Pericardium fibroblast (primary cell): Measurements from ENCODE around the gene CNTNAP1. TPM values are rescaled to one million over a fixed set of nuclear protein-coding genes. Genes with fewer than 3 reads are reported as not detected.

Experiments used
- total RNA-seq: library from RNA; depleted of rRNA; stranded (reverse); fragments of >200 nt; gene quantifications from 2 replicates; pipeline ENCODE4 v1.2.3, GENCODE V29; 2015

CNTNAP1 gene
- 32.9 and 37.9 TPM in 2 replicates for total RNA-seq

GRCh38 chr17:42681976-42682721 is at the start of gene CNTNAP1:
TSS of gene CNTNAP1 (plus strand) at chr17:42682531. CDS start at chr17:42682830, 299 bp downstream.

DNA sequence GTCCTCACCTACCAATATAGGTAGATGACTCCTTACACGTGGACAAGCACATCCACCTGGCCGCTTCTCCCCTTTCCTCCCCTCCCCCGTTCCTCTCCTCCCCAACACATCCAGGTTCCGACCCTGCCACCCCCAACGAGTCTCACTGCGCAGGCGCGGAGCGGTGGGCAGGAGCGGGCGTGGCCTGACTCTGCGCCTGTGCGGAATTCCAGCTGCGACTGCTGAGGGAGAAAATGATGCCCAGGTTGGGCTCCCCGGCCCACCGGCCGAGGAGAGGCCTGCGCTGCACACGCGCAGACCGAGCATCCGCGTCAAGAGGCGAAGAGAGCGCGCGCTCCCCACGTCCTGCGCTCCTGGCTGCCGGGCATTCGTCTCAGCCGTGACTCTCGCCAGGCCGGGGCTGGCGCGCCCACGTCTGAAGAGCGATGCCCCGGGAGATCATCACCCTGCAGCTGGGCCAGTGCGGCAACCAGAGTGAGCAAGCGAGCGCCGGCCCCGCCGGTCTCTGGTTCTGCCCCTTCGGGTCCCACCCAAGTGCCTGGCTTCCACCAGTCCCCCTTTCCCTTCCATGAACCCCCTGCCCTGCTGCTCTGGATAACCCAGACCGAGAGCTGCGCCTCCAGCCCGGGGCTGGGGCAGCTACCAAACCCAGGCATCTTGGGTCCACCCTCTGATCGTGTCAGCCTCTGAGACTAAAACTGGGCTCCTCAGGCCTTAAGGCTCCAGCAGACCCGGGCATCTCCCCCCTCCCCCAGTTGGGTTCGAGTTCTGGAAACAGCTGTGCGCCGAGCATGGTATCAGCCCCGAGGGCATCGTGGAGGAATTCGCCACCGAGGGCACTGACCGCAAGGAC is 23.0 kb upstream of the CNTNAP1 start, which contains the start of gene TUBG2:
TUBG2 (plus strand) TSS at position 206 of the 853 bp plus-strand sequence; CDS start at position 426, 220 bp downstream.

DNA sequence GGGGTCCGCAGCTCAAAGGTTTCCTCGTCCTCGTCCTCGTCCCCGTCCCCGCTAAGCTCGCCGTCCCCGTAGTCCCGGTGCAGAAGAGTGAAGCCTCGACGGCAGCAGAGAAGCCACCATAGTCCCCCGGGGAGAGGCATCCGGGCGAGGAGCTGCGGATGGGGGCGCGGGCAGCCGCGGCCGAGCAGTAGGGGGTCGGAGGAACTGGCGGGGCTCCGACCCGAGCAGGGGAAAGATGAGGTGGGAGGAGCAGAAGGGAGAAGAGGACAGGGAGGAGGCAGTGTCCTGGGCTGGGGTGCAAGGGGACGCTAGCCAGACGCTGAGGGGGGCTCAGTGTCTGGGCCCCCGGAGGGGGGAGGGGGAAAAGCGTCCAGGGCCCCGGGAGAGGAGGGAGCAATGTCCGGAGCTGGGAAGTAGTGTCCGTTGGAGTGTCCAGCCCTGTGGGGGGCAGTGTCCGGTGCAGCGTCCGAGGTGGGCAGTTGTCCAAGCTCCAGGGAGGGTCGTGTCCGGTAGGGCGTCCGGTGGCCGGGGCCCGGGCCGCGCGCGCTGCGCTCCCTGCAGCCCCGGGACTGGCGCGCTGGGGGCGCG is 5.8 kb upstream of the CNTNAP1 start, which contains the start of gene PLEKHH3:
PLEKHH3 (minus strand) TSS at position 571 of the 588 bp plus-strand sequence; CDS start at position 140, 431 bp downstream.

GRCh38 chr17:42744806-42745617 is 62.7 kb downstream of the CNTNAP1 start, which contains the start of gene EZH1:
TSS of gene EZH1 (minus strand) at chr17:42745040. CDS start at chr17:42728941, 16,099 bp downstream.

Other genes with a start within 250 kb of the CNTNAP1 start
- 19.4 and 23.2 TPM in 2 replicates for gene ATP6V0A1, start 223.7 kb upstream of the CNTNAP1 start, total RNA-seq
- 60.7 and 96.4 TPM in 2 replicates for gene NAGLU, start 146.3 kb upstream of the CNTNAP1 start, total RNA-seq
- gene HSD17B1, start 129.6 kb upstream of the CNTNAP1 start, total RNA-seq, result 4.0 and 4.9 TPM in 2 replicates
- 28.9 and 30.2 TPM in 2 replicates for gene COASY, start 120.4 kb upstream of the CNTNAP1 start, total RNA-seq
- gene MLX, start 115.4 kb upstream of the CNTNAP1 start, total RNA-seq, result 32.6 and 34.0 TPM in 2 replicates
- gene PSMC3IP, start 104.8 kb upstream of the CNTNAP1 start, total RNA-seq, result 1.9 and 2.5 TPM in 2 replicates
- gene RETREG3, start 73.2 kb upstream of the CNTNAP1 start, total RNA-seq, result 38.4 and 42.7 TPM in 2 replicates
- gene TUBG1, start 72.8 kb upstream of the CNTNAP1 start, total RNA-seq, result 21.0 and 35.8 TPM in 2 replicates
- 17.1 and 17.2 TPM in 2 replicates for gene TUBG2, start 23.2 kb upstream of the CNTNAP1 start, total RNA-seq
- gene PLEKHH3, start 5.5 kb upstream of the CNTNAP1 start, total RNA-seq, result 40.7 and 42.5 TPM in 2 replicates
- gene CCR10, start 688 bp upstream of the CNTNAP1 start, total RNA-seq, result 2.8 and 3.4 TPM in 2 replicates
- gene EZH1, start 62.5 kb downstream of the CNTNAP1 start, total RNA-seq, result 11.3 TPM in 2 replicates
- 5.3 and 6.3 TPM in 2 replicates for gene RAMP2, start 78.7 kb downstream of the CNTNAP1 start, total RNA-seq
- 68.3 and 71.2 TPM in 2 replicates for gene VPS25, start 90.9 kb downstream of the CNTNAP1 start, total RNA-seq
- gene WNK4, start 98.1 kb downstream of the CNTNAP1 start, total RNA-seq, result 2.0 and 3.9 TPM in 2 replicates
- 49.3 and 60.7 TPM in 2 replicates for gene COA3, start 116.2 kb downstream of the CNTNAP1 start, total RNA-seq
- gene CNTD1, start 116.3 kb downstream of the CNTNAP1 start, total RNA-seq, result not detected in 2 replicates
- 64.2 and 73.5 TPM in 2 replicates for gene BECN1, start 141.8 kb downstream of the CNTNAP1 start, total RNA-seq
- gene PSME3, start 150.9 kb downstream of the CNTNAP1 start, total RNA-seq, result 39.0 and 73.8 TPM in 2 replicates
- 0.12 and 0.17 TPM in 2 replicates for gene AOC2, start 162.0 kb downstream of the CNTNAP1 start, total RNA-seq
- 2.3 and 2.6 TPM in 2 replicates for gene AOC3, start 168.7 kb downstream of the CNTNAP1 start, total RNA-seq
- not detected in 2 replicates for gene G6PC1, start 218.3 kb downstream of the CNTNAP1 start, total RNA-seq